Epithelial cell of alveolus of lung (primary cell): ENCODE data around the gene FBXO27. TPM values are rescaled to one million over a fixed set of nuclear protein-coding genes. Genes with fewer than 3 reads are reported as not detected.

ENCODE experiments used
- total RNA-seq: library from RNA; depleted of rRNA; stranded (reverse); fragments of >200 nt; gene quantifications from 2 replicates; pipeline ENCODE4 v1.2.1, GENCODE V29; 2015

FBXO27 gene, protein sequence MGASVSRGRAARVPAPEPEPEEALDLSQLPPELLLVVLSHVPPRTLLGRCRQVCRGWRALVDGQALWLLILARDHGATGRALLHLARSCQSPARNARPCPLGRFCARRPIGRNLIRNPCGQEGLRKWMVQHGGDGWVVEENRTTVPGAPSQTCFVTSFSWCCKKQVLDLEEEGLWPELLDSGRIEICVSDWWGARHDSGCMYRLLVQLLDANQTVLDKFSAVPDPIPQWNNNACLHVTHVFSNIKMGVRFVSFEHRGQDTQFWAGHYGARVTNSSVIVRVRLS
- 2.1 and 3.4 TPM in 2 replicates for total RNA-seq

DNA sequence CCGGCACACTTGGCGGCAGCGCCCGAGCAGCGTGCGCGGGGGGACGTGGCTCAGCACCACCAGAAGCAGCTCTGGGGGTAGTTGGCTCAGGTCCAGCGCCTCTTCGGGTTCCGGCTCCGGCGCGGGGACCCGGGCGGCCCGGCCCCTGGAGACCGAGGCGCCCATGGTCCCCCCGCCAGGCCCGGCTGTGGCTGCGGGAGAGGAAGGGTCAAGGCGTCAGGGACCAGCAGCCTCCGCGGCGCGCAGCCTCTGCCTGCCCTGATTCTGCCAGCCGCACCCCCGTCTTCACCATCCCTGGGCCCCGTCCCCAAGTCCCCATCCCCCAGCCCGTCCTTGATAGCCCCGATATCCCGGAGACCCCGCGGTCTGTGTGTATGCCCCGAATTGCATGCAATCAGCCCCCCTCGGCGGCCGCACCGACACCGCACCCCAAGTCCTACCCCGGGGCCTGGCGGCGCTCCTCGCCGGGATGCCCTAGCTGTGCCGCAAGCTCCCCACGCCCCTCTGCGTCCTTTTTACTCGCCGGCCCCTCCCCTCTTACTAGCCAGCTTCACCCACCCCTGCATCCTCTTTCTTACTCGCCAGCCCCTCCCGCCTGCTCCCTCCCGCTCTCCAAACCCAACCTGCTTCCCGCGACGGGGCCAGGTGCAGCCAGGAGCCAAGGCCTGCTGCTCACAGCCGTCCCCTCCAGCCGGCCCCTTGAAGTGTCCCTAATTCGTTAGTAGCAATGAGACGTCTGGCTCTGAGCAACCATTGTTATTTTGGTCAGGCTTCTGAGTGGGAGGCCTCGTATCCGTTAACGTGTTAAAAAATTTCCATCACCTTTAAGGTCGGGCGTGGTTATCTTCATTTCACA is at the start of gene FBXO27:
FBXO27 (minus strand) TSS at position 487 of the 856 bp plus-strand sequence; CDS start at position 165, 322 bp downstream.

DNA sequence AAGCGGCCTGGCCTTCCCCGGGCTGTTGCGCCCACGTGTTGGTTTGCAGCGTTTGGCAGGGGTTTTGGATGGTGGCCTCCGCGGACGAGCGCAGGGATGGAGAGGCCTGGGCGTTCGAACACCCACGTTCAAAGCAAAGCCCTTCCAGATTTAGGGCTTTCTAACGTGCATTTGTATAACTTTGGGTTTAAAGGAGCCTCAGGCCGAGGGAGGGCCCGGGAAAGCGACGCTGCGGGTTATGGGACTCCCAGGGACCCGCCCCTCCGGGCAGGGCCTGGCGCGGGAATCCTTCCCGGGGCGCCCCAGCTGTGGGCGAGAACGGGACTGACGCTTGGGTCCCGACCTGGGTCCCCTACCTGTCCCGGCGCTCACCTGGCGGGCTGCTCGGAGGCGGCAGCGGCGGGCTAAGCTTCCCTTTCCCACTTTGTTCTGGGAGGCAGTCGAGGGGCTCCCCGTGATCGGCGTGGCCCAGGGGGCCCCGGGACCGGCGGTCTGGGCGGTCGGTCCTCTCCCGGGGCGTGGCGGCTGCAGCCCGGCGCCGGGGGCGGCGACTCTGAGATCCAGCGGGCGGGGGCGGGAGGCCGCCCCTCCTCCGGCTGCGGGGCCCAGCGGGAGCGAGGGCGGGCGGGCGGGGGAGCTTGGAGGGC is 57.0 kb downstream of the FBXO27 start, which contains the start of gene FBXO17:
FBXO17 (minus strand) TSS at position 529 of the 647 bp plus-strand sequence. CDS start 25,423 bp downstream, outside the sequence.

Other genes starting within 250 kb of the FBXO27 start
- not detected in 2 replicates for gene LGALS7B, start 243.3 kb downstream of the FBXO27 start, total RNA-seq
- gene LGALS4, start 219.6 kb downstream of the FBXO27 start, total RNA-seq: not detected in 2 replicates
- gene ECH1, start 200.8 kb downstream of the FBXO27 start, total RNA-seq: 66.3 and 91.7 TPM in 2 replicates
- 221 and 279 TPM in 2 replicates for gene HNRNPL, start 182.6 kb downstream of the FBXO27 start, total RNA-seq
- 4.5 and 5.8 TPM in 2 replicates for gene RINL, start 154.3 kb downstream of the FBXO27 start, total RNA-seq
- 43.0 and 53.8 TPM in 2 replicates for gene SIRT2, start 132.9 kb downstream of the FBXO27 start, total RNA-seq
- 16.2 and 20.2 TPM in 2 replicates for gene NFKBIB, start 132.6 kb downstream of the FBXO27 start, total RNA-seq
- 0.16 TPM in 1 of 2 replicates, not detected in the other for gene CCER2, start 120.4 kb downstream of the FBXO27 start, total RNA-seq
- gene SARS2, start 101.8 kb downstream of the FBXO27 start, total RNA-seq: 27.8 and 32.5 TPM in 2 replicates
- 32.4 and 61.2 TPM in 2 replicates for gene MRPS12, start 101.6 kb downstream of the FBXO27 start, total RNA-seq
- 24.3 and 39.8 TPM in 2 replicates for gene FBXO17, start 56.8 kb downstream of the FBXO27 start, total RNA-seq
- 0.26 TPM in 1 of 2 replicates, not detected in the other for gene ACP7, start 51.8 kb upstream of the FBXO27 start, total RNA-seq
- gene PAK4, start 93.2 kb upstream of the FBXO27 start, total RNA-seq: 12.0 and 13.6 TPM in 2 replicates
- gene NCCRP1, start 164.4 kb upstream of the FBXO27 start, total RNA-seq: not detected in 2 replicates
- gene SYCN, start 171.7 kb upstream of the FBXO27 start, total RNA-seq: not detected in 2 replicates
- gene IFNL3, start 212.5 kb upstream of the FBXO27 start, total RNA-seq: not detected in 2 replicates
- gene IFNL4, start 216.3 kb upstream of the FBXO27 start, total RNA-seq: not detected in 2 replicates
- gene IFNL2, start 235.8 kb upstream of the FBXO27 start, total RNA-seq: not detected in 2 replicates